GM12891 (cell line): ENCODE data around the gene ZBED6.
"Not testable (repeated sequence)": the region's sequence is repeated elsewhere in the genome, so short reads cannot be mapped to it uniquely, and the experiment has no call there.

Experiments
- DNase-seq: peaks from one replicate; pipeline ENCODE4 v3.0.0; 2011; ENCODE audit warnings: low spot score; ENCODE audit not compliant: insufficient read length
- FAIRE-seq: peaks from 2 replicates; lab custom pipeline; 2011; peaks lifted over from hg19 to GRCh38; lab: Jason Lieb, UNC
- PAX5 ChIP-seq: IDR thresholded peaks from 2 replicates; pipeline ENCODE4 v1.6.1; 2011; ENCODE audit warnings: low read length, moderate library complexity, mild to moderate bottlenecking; ENCODE audit not compliant: insufficient read depth, severe bottlenecking
- POLR2A ChIP-seq: IDR thresholded peaks from 2 replicates; pipeline ENCODE4 v1.6.1; 2011; ENCODE audit warnings: low read depth, low read length, control low read depth
- POLR2AphosphoS5 ChIP-seq: IDR thresholded peaks from 2 replicates; pipeline ENCODE4 v1.6.1; 2011; ENCODE audit warnings: low read depth, low read length, control low read depth
- POU2F2 ChIP-seq: IDR thresholded peaks from 2 replicates; pipeline ENCODE4 v1.6.1; 2011; ENCODE audit warnings: low read depth, mild to moderate bottlenecking, control low read depth, low read length, moderate library complexity
- SPI1 ChIP-seq: IDR thresholded peaks from 2 replicates; pipeline ENCODE4 v1.6.1; 2011; ENCODE audit warnings: low read depth, low read length, control low read depth
- TAF1 ChIP-seq: IDR thresholded peaks from 2 replicates; pipeline ENCODE4 v1.6.1; 2011; ENCODE audit warnings: low read depth, low read length, control low read depth

The ZBED6 gene

GRCh38 chr1:203778789-203779188 lies 16.6 kb upstream of the ZBED6 start:
- no peak for DNase-seq
- FAIRE-seq = no peak
- TF ChIP-seq POLR2AphosphoS5 (no peak), PAX5 (no peak), TAF1 (no peak), POU2F2 (no peak), POLR2A (no peak)

- no peak for DNase-seq
- no peak for TF ChIP-seq TAF1
- no peak for TF ChIP-seq POLR2AphosphoS5
- no peak for TF ChIP-seq POU2F2
- TF ChIP-seq POLR2A = no peak
- no peak for TF ChIP-seq PAX5
- no peak for TF ChIP-seq SPI1
- no peak for FAIRE-seq
Observed at GRCh38 chr1:203781962-203782361, 13.5 kb upstream of the ZBED6 start.

GRCh38 chr1:203789966-203790365 lies 5.5 kb upstream of the ZBED6 start:
- no peak for TF ChIP-seq TAF1
- peak; percentile 28; the same call in 1 of the 2 replicates for TF ChIP-seq POU2F2
- DNase-seq (no peak), FAIRE-seq (no peak)

- no peak for FAIRE-seq
- TF ChIP-seq POLR2A = no peak
- no peak for DNase-seq
Observed at GRCh38 chr1:203791498-203791897, 3.9 kb upstream of the ZBED6 start.

GRCh38 chr1:203792486-203792885 lies 2.9 kb upstream of the ZBED6 start:
- no peak for DNase-seq
- no peak for FAIRE-seq
- TF ChIP-seq TAF1 (no peak), POLR2A (no peak), SPI1 (no peak)

GRCh38 chr1:203793561-203793960 lies 1.9 kb upstream of the ZBED6 start:
- not testable (repeated sequence) for FAIRE-seq, DNase-seq

GRCh38 chr1:203794764-203795440 lies 521 bp upstream of the ZBED6 start:
- TF ChIP-seq SPI1 (peak; percentile 39; the same call in 1 of the 2 replicates), POLR2A (no peak)
- no peak for FAIRE-seq
- no peak for DNase-seq

- DNase-seq = no peak
Observed at GRCh38 chr1:203796236-203796605, 798 bp downstream of the ZBED6 start.

GRCh38 chr1:203797216-203797615 lies 1.8 kb downstream of the ZBED6 start:
- FAIRE-seq (no peak), DNase-seq (no peak)
- no peak for TF ChIP-seq POLR2A
- TF ChIP-seq SPI1 = no peak
- TF ChIP-seq PAX5 = no peak
- TF ChIP-seq POU2F2 = no peak
- TF ChIP-seq POLR2AphosphoS5 = no peak
- TF ChIP-seq TAF1 = no peak

More at GRCh38 chr1:203796236-203796605, 798 bp downstream of the ZBED6 start:
- peak; percentile 87 for FAIRE-seq
- TF ChIP-seq TAF1 (no peak), SPI1 (peak; percentile 33; the same call in 1 of the 2 replicates)

- no peak for DNase-seq
- FAIRE-seq = no peak
- TF ChIP-seq POU2F2 (no peak), TAF1 (no peak), POLR2A (no peak), POLR2AphosphoS5 (no peak), SPI1 (no peak)
Observed at GRCh38 chr1:203797948-203798655, 2.7 kb downstream of the ZBED6 start.

- TF ChIP-seq POLR2AphosphoS5 (no peak; the same call in none of the 2 replicates), POU2F2 (no peak), PAX5 (no peak), SPI1 (no peak), POLR2A (no peak), TAF1 (no peak)
- FAIRE-seq (no peak), DNase-seq (no peak)
Observed at GRCh38 chr1:203799157-203799556, 3.7 kb downstream of the ZBED6 start.
